CD14-positive monocyte (primary cell): ENCODE measurements around the gene MPL. TPM values are rescaled to one million over a fixed set of nuclear protein-coding genes. Genes with fewer than 3 reads are reported as not detected.
"Not testable (repeated sequence)": the region's sequence is repeated elsewhere in the genome, so short reads cannot be mapped to it uniquely, and the experiment has no call there.

Source experiments
- DNase-seq, 3 donors: peaks; one replicate each; pipeline ENCODE4 v3.0.0-alpha.2; 2011 to 2022
- H2AFZ ChIP-seq: 2 replicates; pipeline ENCODE4 v1.6.0; 2012; ENCODE audit warnings: mild to moderate bottlenecking, low read depth, low read length, inconsistent platforms; ENCODE audit not compliant: insufficient read depth, poor library complexity, severe bottlenecking
- H3K27ac ChIP-seq, 2 donors: 1 replicate in 1 of 2; 2 replicates in 1 of 2; pipeline ENCODE4 v1.5.1; 2012 to 2013; ENCODE audit warnings: low read length in 2 of 2, control low read depth in 1 of 2, inconsistent platforms in 1 of 2, low read depth in 1 of 2, mild to moderate bottlenecking in 1 of 2
- H3K27me3 ChIP-seq, 2 donors: one replicate each; pipeline versions ENCODE4 v1.6.0 to v1.6.1; 2011 to 2013; ENCODE audit warnings: low read length in 2 of 2; ENCODE audit not compliant: control insufficient read depth in 2 of 2, insufficient read depth in 2 of 2
- H3K36me3 ChIP-seq, 2 donors: replicated peaks in 1 of 2; 1 replicate in 1 of 2; 2 replicates in 1 of 2; pipeline versions ENCODE4 v1.5.1 to v1.6.1; 2012 to 2013; ENCODE audit warnings: low read length in 2 of 2, control low read depth in 1 of 2, inconsistent platforms in 1 of 2, mild to moderate bottlenecking in 1 of 2; ENCODE audit not compliant: insufficient read depth in 2 of 2, control insufficient read depth in 1 of 2
- H3K4me1 ChIP-seq, 2 donors: 1 replicate in 1 of 2; 2 replicates in 1 of 2; pipeline versions ENCODE4 v1.5.1 to v1.6.1; 2012 to 2013; ENCODE audit warnings: low read length in 2 of 2, control low read depth in 1 of 2, inconsistent platforms in 1 of 2, mild to moderate bottlenecking in 1 of 2, moderate library complexity in 1 of 2; ENCODE audit not compliant: insufficient read depth in 2 of 2, control insufficient read depth in 1 of 2
- H3K4me2 ChIP-seq: replicated peaks from 2 replicates; pipeline ENCODE3; 2012; ENCODE audit warnings: low read length, moderate library complexity, mild to moderate bottlenecking; ENCODE audit not compliant: poor library complexity, severe bottlenecking; ENCODE audit errors: extremely low read depth
- H3K4me3 ChIP-seq, 3 experiments: fragments of 200-600 bp in 1 of 3; sonication (generic) in 1 of 3; replicated peaks in 1 of 3; 1 replicate in 2 of 3; 2 replicates in 1 of 3; pipeline ENCODE4 v1.5.1; 2011 to 2013; ENCODE audit warnings: low read length in 3 of 3, mild to moderate bottlenecking in 3 of 3, control low read depth in 2 of 3, low read depth in 2 of 3, inconsistent platforms in 1 of 3, moderate library complexity in 1 of 3
- H3K79me2 ChIP-seq: 2 replicates; pipeline ENCODE4 v1.6.0; 2012; ENCODE audit warnings: mild to moderate bottlenecking, control low read depth, inconsistent platforms, low read length, moderate library complexity; ENCODE audit not compliant: insufficient read depth
- H3K9ac ChIP-seq: 2 replicates; pipeline ENCODE4 v1.6.0; 2017; ENCODE audit warnings: low read length, mild to moderate bottlenecking; ENCODE audit not compliant: insufficient read depth, poor library complexity, severe bottlenecking
- H3K9me3 ChIP-seq, 2 donors: replicated peaks in 1 of 2; 1 replicate in 1 of 2; 2 replicates in 1 of 2; pipeline versions ENCODE4 v1.5.1 to v1.6.1; 2012 to 2013; ENCODE audit warnings: low read length in 2 of 2, control low read depth in 1 of 2; ENCODE audit not compliant: control insufficient read depth in 1 of 2, insufficient read depth in 1 of 2
- H4K20me1 ChIP-seq: 2 replicates; pipeline ENCODE4 v1.6.0; 2012; ENCODE audit warnings: mild to moderate bottlenecking, low read length, control low read depth, moderate library complexity; ENCODE audit not compliant: insufficient read depth
- H3K27ac Mint-ChIP-seq, 7 donors: one replicate each; pipeline ENCODE4 v1.8.0; 2020; ENCODE audit warnings: mild to moderate bottlenecking in 7 of 7, mixed read lengths in 7 of 7, moderate library complexity in 6 of 7, inconsistent platforms in 2 of 7
- H3K27me3 Mint-ChIP-seq, 3 donors: one replicate each; pipeline ENCODE4 v1.8.0; 2021 to 2022; ENCODE audit warnings: low read depth in 3 of 3, mild to moderate bottlenecking in 3 of 3, mixed read lengths in 3 of 3, moderate library complexity in 3 of 3, inconsistent platforms in 1 of 3
- H3K36me3 Mint-ChIP-seq, 2 donors: one replicate each; pipeline ENCODE4 v1.8.0; 2020; ENCODE audit warnings: mixed read lengths in 2 of 2, inconsistent platforms in 1 of 2, mild to moderate bottlenecking in 1 of 2
- H3K4me1 Mint-ChIP-seq: one replicate; pipeline ENCODE4 v1.8.0; 2020; ENCODE audit warnings: mild to moderate bottlenecking, mixed read lengths
- H3K4me3 Mint-ChIP-seq, 2 donors: one replicate each; pipeline ENCODE4 v1.8.0; 2020; ENCODE audit warnings: mild to moderate bottlenecking in 2 of 2, mixed read lengths in 2 of 2, moderate library complexity in 1 of 2
- H3K9me3 Mint-ChIP-seq, 7 donors: one replicate each; pipeline ENCODE4 v1.8.0; 2020 to 2022; ENCODE audit warnings: mixed read lengths in 7 of 7, mild to moderate bottlenecking in 6 of 7, moderate library complexity in 6 of 7, inconsistent platforms in 2 of 7
- CTCF ChIP-seq: fragments of 200-600 bp; IDR thresholded peaks from one replicate; pipeline ENCODE4 v1.8.0; 2022; ENCODE audit warnings: antibody characterized with exemption, mild to moderate bottlenecking
- WGBS: methylation state at CpG from one replicate; pipeline ENCODE4 v1.1.5; 2013; ENCODE audit warnings: missing lambda C conversion rate; ENCODE audit not compliant: insufficient coverage; 5-methylcytosine and 5-hydroxymethylcytosine counted together
- intact Hi-C, 2 donors: fragments of 100-400 bp; cut with micrococcal nuclease; formaldehyde crosslinking; loops; one replicate each; pipeline versions ENCODE4 v1.15.0 to v1.15.1; 2023
- polyA plus RNA-seq, 3 donors: library from polyadenylated mRNA; depleted of rRNA in 1 of 3; unstranded in 2 of 3; stranded (reverse) in 1 of 3; fragments of 300-500 nt in 2 of 3; fragments of >200 nt in 1 of 3; fragmentation: Illumina TruSeq in 2 of 3; gene quantifications; 1 replicate in 2 of 3; 2 replicates in 1 of 3; pipeline ENCODE4 v1.2.3, GENCODE V29; 2012 to 2021

MPL gene
- polyA plus RNA-seq, 3 donors: not detected

GRCh38 chr1:43368646-43369020 is 31.0 kb downstream of the MPL start:
- peak overlapping the region; percentile 90 for H2AFZ ChIP-seq
- intact Hi-C loops: loop anchor here in 1 of 2 donors (2.0 to 10.0 kb wide), 2 partner anchors 20 to 194 kb away; partner anchors contain the start of genes CFAP57, EBNA1BP2, MED8 and SZT2
- peaks cover 40 to 63% of the 10 kb centered on the region in 2 donors for H3K4me1 ChIP-seq
- Mint-ChIP-seq H3K4me3 (peak overlapping the region; percentile 86 to 98), H3K36me3 (peaks cover 25 to 29% of the 10 kb centered on the region in 2 donors), H3K27ac (peak overlapping the region; percentile 87 to 99 (median 97)), H3K4me1 (peaks cover 49% of the 10 kb centered on the region), H3K27me3 (no peaks in the 10 kb centered on the region), H3K9me3 (no peaks in the 10 kb centered on the region)
- WGBS: 3% methylated on average over 4 of the region's 6 CpGs
- TF ChIP-seq CTCF: no peak
- peaks cover 45% of the 10 kb centered on the region for H4K20me1 ChIP-seq
- H3K4me2 ChIP-seq: peak overlapping the region; percentile 92
- peak overlapping the region; percentile 52 to 98 (median 59) for H3K4me3 ChIP-seq
- DNase-seq: no peak
- H3K27ac ChIP-seq: peak overlapping the region; percentile 81 to 97
- no peaks in the 10 kb centered on the region for H3K9me3 ChIP-seq
- peak overlapping the region; percentile 96 for H3K9ac ChIP-seq
- peaks cover 19 to 24% of the 10 kb centered on the region in 2 donors for H3K36me3 ChIP-seq
- no peaks in the 10 kb centered on the region for H3K27me3 ChIP-seq
- peaks cover 48% of the 10 kb centered on the region for H3K79me2 ChIP-seq

GRCh38 chr1:43369779-43370178 is 32.2 kb downstream of the MPL start:
- H3K27ac Mint-ChIP-seq: peak overlapping the region in 2 of 7 donors; percentile 35 to 80
- peaks cover 7 to 13% of the 10 kb centered on the region in 2 donors for H3K36me3 ChIP-seq
- intact Hi-C loops: loop anchor here in 1 of 2 donors (2.0 to 10.0 kb wide), 2 partner anchors 19 to 195 kb away; partner anchors contain the start of genes CFAP57, EBNA1BP2, MED8 and SZT2
- not testable (repeated sequence) for H3K9ac ChIP-seq, H3K27me3 Mint-ChIP-seq, H2AFZ ChIP-seq, H3K4me2 ChIP-seq, H3K4me3 ChIP-seq, DNase-seq, H3K27ac ChIP-seq, H3K9me3 ChIP-seq, H3K27me3 ChIP-seq, H3K4me3 Mint-ChIP-seq, H3K9me3 Mint-ChIP-seq
- peaks cover 40% of the 10 kb centered on the region for H3K79me2 ChIP-seq
- peaks cover 39% of the 10 kb centered on the region for H3K4me1 Mint-ChIP-seq
- H3K4me1 ChIP-seq: peaks cover 33 to 55% of the 10 kb centered on the region in 2 donors
- peaks cover 13 to 17% of the 10 kb centered on the region in 2 donors for H3K36me3 Mint-ChIP-seq
- peaks cover 35% of the 10 kb centered on the region for H4K20me1 ChIP-seq
- 90% methylated on average over 2 of the region's 6 CpGs for WGBS
